WTC11 (cell line): ENCODE results near the gene POLR2E. TPM values are rescaled to one million over a fixed set of nuclear protein-coding genes. Genes with fewer than 3 reads are reported as not detected.

ENCODE experiments used
- AR ChIP-seq: fragments of 250-450 bp; sonication (Bioruptor Pico); IDR thresholded peaks from 2 replicates; pipeline ENCODE4 v1.9.0; 2021; ENCODE audit warnings: mild to moderate bottlenecking
- ATF1 ChIP-seq: sonication (generic); formaldehyde crosslinking; IDR thresholded peaks from 2 replicates; pipeline ENCODE4 v1.8.1; 2023; ENCODE audit warnings: mild to moderate bottlenecking, moderate library complexity, missing genetic modification reagents
- E2F4 ChIP-seq: sonication (generic); formaldehyde crosslinking; IDR thresholded peaks from 2 replicates; pipeline ENCODE4 v1.8.1; 2022; ENCODE audit warnings: low read depth, mild to moderate bottlenecking, moderate library complexity, missing genetic modification reagents, borderline replicate concordance
- EMX1 ChIP-seq: fragments of 250-450 bp; sonication (Bioruptor Pico); IDR thresholded peaks from 2 replicates; pipeline ENCODE4 v1.8.0; 2021; ENCODE audit warnings: mild to moderate bottlenecking
- ESRRA ChIP-seq: sonication (generic); formaldehyde crosslinking; IDR thresholded peaks from 2 replicates; pipeline ENCODE4 v1.8.1; 2022; ENCODE audit warnings: mild to moderate bottlenecking, missing genetic modification reagents, borderline replicate concordance
- FOXP1 ChIP-seq: sonication (generic); formaldehyde crosslinking; IDR thresholded peaks from 2 replicates; pipeline ENCODE4 v1.8.0; 2022; ENCODE audit warnings: missing genetic modification reagents, mild to moderate bottlenecking, moderate library complexity, borderline replicate concordance
- GTF2I ChIP-seq: fragments of 250-450 bp; sonication (Bioruptor Pico); conservative IDR thresholded peaks from 2 replicates; pipeline ENCODE4 v1.4.0; 2021; ENCODE audit warnings: mild to moderate bottlenecking
- MYBL2 ChIP-seq: sonication (generic); formaldehyde crosslinking; IDR thresholded peaks from 2 replicates; pipeline ENCODE4 v1.8.1; 2023; ENCODE audit warnings: mild to moderate bottlenecking, moderate library complexity, missing genetic modification reagents
- SP1 ChIP-seq: sonication (generic); formaldehyde crosslinking; conservative IDR thresholded peaks from 2 replicates; pipeline ENCODE4 v1.8.1; 2022; ENCODE audit warnings: missing genetic modification reagents
- ZMAT4 ChIP-seq: fragments of 250-450 bp; sonication (Bioruptor Pico); IDR thresholded peaks from 2 replicates; pipeline ENCODE4 v1.9.0; 2021; ENCODE audit warnings: mild to moderate bottlenecking
- ZNF219 ChIP-seq: sonication (generic); formaldehyde crosslinking; IDR thresholded peaks from 2 replicates; pipeline ENCODE4 v1.8.0; 2023; ENCODE audit warnings: missing genetic modification reagents, mild to moderate bottlenecking, borderline replicate concordance
- ZNF532 ChIP-seq: fragments of 250-450 bp; sonication (Bioruptor Pico); IDR thresholded peaks from 2 replicates; pipeline ENCODE4 v1.9.0; 2021; ENCODE audit warnings: mild to moderate bottlenecking, borderline replicate concordance
- total RNA-seq: library from RNA; stranded (reverse); gene quantifications from 3 replicates; pipeline ENCODE4 v1.2.3, GENCODE V29; 2021
- TF ChIP-seq, protein P1 (sequence below): sonication (generic); formaldehyde crosslinking; IDR thresholded peaks from 2 replicates; pipeline ENCODE4 v1.8.1; 2022; ENCODE audit warnings: missing genetic modification reagents, borderline replicate concordance
- TF ChIP-seq, protein P2 (sequence below): sonication (generic); formaldehyde crosslinking; IDR thresholded peaks from 2 replicates; pipeline ENCODE4 v1.8.1; 2023; ENCODE audit warnings: mild to moderate bottlenecking, missing genetic modification reagents, borderline replicate concordance
- TF ChIP-seq, protein P3 (sequence below): sonication (generic); formaldehyde crosslinking; IDR thresholded peaks from 2 replicates; pipeline ENCODE4 v1.8.0; 2022; ENCODE audit warnings: missing genetic modification reagents

POLR2E gene
- total RNA-seq, 1 experiment from 2014 or later = 275 TPM

DNA sequence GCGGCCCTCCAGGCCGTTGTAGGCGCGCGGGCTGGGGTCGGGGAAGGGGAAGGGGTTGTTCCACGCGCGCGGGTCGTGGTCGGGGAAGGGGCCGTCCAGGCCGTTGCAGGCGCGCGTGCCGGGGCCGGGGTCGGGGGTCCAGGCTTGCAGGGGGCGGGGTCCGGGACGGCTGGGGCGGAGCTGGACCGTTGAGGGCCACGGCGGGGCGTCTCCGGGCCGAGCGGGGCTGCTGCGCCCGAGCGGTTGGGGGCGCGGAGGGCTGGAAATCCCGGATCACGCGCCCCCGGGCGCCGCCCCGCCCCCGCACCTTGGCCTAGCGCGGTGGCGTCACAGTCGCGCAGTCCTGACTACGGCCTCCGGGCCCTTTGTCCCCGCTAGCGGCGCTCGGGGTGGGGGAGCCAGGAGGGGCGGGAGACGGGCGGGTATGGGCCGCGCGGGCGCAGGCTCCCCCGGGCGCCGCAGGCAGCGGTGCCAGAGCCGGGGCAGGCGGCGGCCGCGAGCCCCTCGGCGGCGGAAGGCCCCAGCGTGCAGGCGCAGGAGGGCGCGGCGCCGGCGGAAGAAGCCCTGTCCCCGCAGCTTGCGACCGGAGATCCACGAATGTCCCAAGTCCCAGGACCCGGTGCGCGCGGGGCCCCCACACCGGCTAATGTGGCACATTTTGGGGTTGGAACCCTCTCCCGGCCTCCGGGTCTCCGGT lies 9.3 kb upstream of the POLR2E start (continued):
- TF ChIP-seq ZNF532 (CRISPR knock-in tag) = no peak
- TF ChIP-seq ESRRA (CRISPR knock-in tag) = peak; percentile 50; the same call in 1 of the 2 replicates
- TF ChIP-seq ATF1 (CRISPR knock-in tag) = no peak
- TF ChIP-seq GTF2I (CRISPR knock-in tag) = no peak
- TF ChIP-seq FOXP1 (CRISPR knock-in tag) = no peak; the same call in none of the 2 replicates
- TF ChIP-seq E2F4 = no peak; the same call in 1 of the 2 replicates
- TF ChIP-seq, protein P1, sequence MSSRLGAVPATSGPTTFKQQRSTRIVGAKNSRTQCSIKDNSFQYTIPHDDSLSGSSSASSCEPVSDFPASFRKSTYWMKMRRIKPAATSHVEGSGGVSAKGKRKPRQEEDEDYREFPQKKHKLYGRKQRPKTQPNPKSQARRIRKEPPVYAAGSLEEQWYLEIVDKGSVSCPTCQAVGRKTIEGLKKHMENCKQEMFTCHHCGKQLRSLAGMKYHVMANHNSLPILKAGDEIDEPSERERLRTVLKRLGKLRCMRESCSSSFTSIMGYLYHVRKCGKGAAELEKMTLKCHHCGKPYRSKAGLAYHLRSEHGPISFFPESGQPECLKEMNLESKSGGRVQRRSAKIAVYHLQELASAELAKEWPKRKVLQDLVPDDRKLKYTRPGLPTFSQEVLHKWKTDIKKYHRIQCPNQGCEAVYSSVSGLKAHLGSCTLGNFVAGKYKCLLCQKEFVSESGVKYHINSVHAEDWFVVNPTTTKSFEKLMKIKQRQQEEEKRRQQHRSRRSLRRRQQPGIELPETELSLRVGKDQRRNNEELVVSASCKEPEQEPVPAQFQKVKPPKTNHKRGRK = no peak
- TF ChIP-seq ZNF219 (CRISPR knock-in tag) = no peak
- TF ChIP-seq EMX1 (CRISPR knock-in tag) = no peak
- TF ChIP-seq MYBL2 (CRISPR knock-in tag) = peak; percentile 28; the same call in 1 of the 2 replicates
- TF ChIP-seq, protein P2, sequence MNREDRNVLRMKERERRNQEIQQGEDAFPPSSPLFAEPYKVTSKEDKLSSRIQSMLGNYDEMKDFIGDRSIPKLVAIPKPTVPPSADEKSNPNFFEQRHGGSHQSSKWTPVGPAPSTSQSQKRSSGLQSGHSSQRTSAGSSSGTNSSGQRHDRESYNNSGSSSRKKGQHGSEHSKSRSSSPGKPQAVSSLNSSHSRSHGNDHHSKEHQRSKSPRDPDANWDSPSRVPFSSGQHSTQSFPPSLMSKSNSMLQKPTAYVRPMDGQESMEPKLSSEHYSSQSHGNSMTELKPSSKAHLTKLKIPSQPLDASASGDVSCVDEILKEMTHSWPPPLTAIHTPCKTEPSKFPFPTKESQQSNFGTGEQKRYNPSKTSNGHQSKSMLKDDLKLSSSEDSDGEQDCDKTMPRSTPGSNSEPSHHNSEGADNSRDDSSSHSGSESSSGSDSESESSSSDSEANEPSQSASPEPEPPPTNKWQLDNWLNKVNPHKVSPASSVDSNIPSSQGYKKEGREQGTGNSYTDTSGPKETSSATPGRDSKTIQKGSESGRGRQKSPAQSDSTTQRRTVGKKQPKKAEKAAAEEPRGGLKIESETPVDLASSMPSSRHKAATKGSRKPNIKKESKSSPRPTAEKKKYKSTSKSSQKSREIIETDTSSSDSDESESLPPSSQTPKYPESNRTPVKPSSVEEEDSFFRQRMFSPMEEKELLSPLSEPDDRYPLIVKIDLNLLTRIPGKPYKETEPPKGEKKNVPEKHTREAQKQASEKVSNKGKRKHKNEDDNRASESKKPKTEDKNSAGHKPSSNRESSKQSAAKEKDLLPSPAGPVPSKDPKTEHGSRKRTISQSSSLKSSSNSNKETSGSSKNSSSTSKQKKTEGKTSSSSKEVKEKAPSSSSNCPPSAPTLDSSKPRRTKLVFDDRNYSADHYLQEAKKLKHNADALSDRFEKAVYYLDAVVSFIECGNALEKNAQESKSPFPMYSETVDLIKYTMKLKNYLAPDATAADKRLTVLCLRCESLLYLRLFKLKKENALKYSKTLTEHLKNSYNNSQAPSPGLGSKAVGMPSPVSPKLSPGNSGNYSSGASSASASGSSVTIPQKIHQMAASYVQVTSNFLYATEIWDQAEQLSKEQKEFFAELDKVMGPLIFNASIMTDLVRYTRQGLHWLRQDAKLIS (CRISPR knock-in tag) = no peak
- TF ChIP-seq, protein P3, sequence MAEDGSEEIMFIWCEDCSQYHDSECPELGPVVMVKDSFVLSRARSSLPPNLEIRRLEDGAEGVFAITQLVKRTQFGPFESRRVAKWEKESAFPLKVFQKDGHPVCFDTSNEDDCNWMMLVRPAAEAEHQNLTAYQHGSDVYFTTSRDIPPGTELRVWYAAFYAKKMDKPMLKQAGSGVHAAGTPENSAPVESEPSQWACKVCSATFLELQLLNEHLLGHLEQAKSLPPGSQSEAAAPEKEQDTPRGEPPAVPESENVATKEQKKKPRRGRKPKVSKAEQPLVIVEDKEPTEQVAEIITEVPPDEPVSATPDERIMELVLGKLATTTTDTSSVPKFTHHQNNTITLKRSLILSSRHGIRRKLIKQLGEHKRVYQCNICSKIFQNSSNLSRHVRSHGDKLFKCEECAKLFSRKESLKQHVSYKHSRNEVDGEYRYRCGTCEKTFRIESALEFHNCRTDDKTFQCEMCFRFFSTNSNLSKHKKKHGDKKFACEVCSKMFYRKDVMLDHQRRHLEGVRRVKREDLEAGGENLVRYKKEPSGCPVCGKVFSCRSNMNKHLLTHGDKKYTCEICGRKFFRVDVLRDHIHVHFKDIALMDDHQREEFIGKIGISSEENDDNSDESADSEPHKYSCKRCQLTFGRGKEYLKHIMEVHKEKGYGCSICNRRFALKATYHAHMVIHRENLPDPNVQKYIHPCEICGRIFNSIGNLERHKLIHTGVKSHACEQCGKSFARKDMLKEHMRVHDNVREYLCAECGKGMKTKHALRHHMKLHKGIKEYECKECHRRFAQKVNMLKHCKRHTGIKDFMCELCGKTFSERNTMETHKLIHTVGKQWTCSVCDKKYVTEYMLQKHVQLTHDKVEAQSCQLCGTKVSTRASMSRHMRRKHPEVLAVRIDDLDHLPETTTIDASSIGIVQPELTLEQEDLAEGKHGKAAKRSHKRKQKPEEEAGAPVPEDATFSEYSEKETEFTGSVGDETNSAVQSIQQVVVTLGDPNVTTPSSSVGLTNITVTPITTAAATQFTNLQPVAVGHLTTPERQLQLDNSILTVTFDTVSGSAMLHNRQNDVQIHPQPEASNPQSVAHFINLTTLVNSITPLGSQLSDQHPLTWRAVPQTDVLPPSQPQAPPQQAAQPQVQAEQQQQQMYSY (CRISPR knock-in tag) = peak; percentile 79
- TF ChIP-seq ZMAT4 (CRISPR knock-in tag) = no peak
- no peak for TF ChIP-seq AR (CRISPR knock-in tag)
- TF ChIP-seq SP1 (CRISPR knock-in tag) = no peak; the same call in 1 of the 2 replicates
- TF ChIP-seq, all 79 proteins: peak for 5
